Measurements from ENCODE around the gene BAD.

The BAD gene

GRCh38 chr11:64226507-64227051 is 57.9 kb downstream of the BAD start:
- no peak for FAIRE-seq

- no peak for FAIRE-seq
Observed at GRCh38 chr11:64225608-64226506, 58.6 kb downstream of the BAD start, which contains the start of the genes NUDT22 and TRPT1. Gene NUDT22 (plus strand): TSS chr11:64226274. CDS start chr11:64226653, 379 bp downstream. Gene TRPT1 (minus strand): TSS chr11:64226186. CDS start chr11:64225860, 326 bp downstream.

GRCh38 chr11:64224891-64225607 is 59.4 kb downstream of the BAD start:
- FAIRE-seq, result no peak

GRCh38 chr11:64224151-64224890 is 60.1 kb downstream of the BAD start:
- no peak for FAIRE-seq

- no peak for FAIRE-seq
Observed at GRCh38 chr11:64223001-64223651, 61.3 kb downstream of the BAD start.

- no peak for FAIRE-seq
Observed at GRCh38 chr11:64222651-64223000, 61.8 kb downstream of the BAD start.

GRCh38 chr11:64220798-64221197 is 63.7 kb downstream of the BAD start:
- FAIRE-seq, result no peak

- FAIRE-seq, result no peak
Observed at GRCh38 chr11:64220271-64220670, 64.2 kb downstream of the BAD start.
